Pons (tissue), 1 donor: Measurements from ENCODE around the gene PGPEP1.
"Not testable (repeated sequence)": the region's sequence is repeated elsewhere in the genome, so short reads cannot be mapped to it uniquely, and the experiment has no call there.

Experiments
- DNase-seq: peaks from one replicate; pipeline ENCODE4 v3.0.0-alpha.2; 2016; ENCODE audit warnings: low spot score

The PGPEP1 gene

DNA sequence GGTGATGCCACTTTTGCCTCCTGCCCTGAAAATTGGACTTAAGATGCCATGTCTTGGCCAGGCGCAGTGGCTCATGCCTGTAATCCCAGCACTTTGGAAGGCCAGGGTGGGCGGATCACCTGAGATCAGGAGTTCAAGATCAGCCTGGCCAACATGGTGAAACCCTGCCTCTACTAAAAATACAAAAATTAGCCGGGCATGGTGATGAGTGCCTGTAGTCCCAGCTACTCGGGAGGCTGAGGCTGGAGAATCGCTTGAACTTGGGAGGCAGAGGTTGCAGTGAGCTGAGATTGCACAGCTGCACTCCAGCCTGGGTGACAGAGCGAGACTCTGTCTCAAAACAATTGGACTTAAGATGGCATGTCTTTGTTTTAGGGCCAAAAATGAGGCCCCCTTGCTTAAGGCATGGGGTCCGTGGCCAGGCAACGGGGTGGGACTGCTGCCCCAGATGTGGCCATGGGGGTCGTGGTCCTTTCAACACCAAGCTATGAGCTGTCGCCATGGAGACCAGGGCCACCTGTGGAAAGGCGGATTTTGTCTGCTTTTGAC is 24.0 kb downstream of the PGPEP1 start:
- DNase-seq, result not testable (repeated sequence)

- peak; percentile 77 for DNase-seq
These were observed 24.6 kb downstream of the PGPEP1 start for GRCh38 chr19:18364826-18365528.

GRCh38 chr19:18366021-18366435 is 25.6 kb downstream of the PGPEP1 start:
- DNase-seq, result no peak

DNA sequence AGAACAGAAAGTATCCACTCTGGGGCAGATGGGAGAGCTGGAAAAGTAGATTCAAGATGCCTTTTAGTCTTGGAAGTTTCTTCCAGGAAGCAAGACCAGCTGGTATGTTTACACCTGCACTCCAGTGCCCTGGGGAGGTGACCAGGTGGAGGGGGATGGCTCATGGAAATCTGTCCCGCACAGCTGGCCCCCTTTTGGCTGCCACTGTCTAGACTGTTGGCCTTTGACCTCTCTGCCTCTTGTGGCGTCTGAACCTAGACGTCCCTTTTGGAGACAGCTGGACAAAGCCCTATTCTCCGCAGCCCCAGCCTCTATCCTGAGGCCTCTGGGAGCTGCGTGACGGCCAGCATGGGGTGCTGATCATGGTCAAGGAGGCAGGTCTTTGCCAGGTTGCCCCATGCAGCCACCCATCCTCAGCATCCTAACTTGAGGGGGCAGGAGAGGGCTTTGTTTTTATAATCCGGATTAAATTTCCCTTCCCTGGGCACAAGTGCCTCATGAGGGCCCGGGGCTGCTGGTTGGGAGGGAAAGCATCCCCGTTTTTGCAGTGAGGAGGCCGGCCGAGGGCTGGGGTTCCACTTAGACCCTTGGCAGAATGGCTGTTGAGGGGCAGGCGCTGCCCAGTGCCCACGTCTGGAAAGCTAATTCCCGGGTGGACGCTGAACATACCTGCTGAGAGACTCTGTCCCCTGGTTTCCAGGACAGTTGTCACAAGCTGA is 28.3 kb downstream of the PGPEP1 start:
- DNase-seq, result no peak

GRCh38 chr19:18373407-18373891 is 33.1 kb downstream of the PGPEP1 start:
- no peak for DNase-seq

DNA sequence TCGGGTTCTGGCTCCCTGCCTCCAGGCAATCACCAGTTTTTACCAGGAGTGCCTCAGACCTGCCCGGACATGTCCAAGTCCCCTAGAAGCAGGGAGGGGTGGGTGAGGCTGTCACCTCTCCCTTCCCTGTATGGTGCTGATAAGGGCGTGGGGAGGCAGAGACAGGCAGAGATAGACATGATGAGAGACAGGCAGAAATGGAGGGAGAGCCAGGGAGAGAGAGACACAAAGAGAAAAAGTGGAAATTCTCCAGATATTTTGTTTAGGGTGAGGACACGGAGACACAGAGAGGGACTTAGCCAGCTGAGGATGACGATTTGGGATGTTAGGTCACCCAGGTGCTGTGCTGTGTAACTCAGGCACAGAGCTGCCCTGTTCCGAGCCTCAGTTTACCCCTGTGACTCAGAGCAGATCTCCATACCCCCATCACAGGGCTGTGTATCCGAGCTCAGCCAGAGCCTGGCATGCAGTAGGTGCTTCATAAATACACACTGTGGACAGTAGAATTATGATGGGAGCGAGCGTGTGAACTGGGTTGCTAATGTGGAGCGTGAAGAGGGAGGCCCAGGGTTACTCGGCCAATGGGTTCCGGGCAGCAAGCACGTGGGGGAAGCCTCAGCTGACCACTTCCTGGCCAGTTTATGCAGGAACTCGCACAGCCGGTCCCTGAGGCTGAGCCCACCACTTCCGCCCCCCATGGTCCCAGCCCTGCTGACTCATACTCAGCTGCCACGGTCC is 33.7 kb downstream of the PGPEP1 start:
- peak; percentile 65 for DNase-seq

DNA sequence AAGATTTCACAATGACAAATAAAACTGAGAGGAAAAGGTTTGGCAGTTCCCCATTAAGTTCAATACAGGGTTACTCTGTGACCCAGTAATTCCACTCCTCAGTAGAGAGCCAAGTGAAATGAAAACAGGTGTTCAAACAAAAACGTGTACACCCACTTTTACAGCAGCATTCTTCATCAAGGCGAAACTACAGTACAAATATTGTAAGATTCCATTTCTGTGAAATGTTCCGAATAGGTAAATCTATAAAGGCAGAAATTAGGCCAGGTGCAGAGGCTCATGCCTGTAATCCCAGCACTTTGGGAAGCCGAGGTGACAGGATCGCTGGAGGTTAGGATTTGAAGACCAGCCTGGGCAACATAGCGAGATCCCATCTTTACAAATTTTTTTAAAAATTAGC is 36.6 kb downstream of the PGPEP1 start:
- DNase-seq, result no peak

DNA sequence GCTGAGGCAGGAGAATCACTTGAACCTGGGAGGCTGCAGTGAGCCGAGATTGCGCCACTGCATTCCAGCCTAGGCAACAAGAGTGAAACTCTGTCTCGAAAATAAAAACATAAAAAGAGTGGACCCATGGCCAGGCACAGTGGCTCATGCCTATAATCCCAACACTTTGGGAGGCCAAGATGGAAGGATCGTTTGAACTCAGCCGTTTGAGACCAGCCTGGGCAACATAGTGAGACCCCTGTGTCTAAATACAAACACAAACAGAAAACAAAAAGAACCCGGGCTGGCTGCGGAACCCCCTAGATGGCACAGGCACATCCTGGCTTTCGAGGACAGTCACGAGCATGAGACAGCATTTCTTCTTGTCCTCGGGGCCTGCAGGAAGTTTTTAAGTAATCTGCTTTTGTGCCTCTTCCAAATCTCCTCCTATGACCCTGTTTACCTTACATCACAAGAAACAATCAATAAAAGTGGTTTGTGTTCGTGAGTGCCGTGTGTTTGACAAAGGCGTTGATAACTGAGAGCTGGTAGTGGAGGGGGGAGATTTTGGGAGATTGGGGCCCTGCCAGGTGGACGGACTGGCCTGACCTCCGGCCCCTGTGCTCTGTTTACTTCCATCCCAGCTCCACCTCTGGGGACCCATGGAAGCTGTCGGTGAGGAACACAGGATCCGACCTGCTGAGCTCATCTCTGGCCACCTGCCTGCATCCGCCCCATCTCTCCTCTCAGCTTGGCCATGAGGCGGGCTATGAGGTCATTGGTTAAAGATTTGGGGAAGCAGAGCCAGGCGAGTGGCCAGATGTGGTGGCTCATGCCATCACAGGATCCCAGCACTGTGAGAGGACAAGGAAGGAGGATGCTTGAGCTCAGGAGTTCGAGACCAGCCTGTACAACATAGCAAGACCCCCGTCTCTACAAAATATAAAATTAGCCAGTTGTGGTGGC is 39.7 kb downstream of the PGPEP1 start:
- no peak for DNase-seq

DNA sequence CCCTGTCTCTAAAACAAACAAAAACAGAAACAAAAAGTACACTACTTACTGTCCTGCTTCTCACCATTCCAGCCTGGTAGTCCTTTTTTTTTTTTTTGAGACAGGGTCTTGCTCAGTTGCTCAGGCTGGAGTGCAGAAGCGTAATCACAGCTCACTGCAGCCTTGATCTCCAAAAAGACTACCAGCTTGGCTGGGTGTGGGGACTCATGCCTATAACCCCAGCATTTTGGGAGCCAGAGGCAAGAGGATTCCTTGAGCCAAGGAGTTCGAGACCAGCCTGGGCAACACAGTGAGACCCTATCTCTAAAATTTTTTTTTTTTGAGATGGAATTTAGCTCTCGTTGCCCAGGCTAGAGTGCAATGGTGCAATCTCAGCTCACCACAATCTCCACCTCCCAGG is 40.4 kb downstream of the PGPEP1 start:
- no peak for DNase-seq

- not testable (repeated sequence) for DNase-seq
These were observed 43.2 kb downstream of the PGPEP1 start for GRCh38 chr19:18383622-18384021.

DNA sequence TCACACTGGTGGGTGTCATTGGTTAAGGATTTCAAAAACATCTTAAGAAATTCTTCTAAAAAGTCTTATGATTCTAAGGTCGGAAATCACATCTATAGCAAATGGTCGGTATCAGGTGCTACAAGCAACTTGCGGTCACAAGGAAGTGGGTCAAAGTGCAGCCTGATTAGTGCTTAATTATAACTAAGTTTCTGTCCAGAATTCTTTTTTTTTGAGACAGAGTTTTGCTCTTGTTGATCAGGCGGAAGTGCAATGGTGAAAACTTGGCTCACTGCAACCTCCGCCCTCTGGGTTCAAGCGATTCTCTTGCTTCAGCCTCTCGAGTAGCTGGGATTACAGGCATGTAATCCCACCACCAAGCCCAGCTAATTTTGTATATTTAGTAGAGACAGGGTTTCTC is 44.4 kb downstream of the PGPEP1 start:
- DNase-seq, result no peak

GRCh38 chr19:18385359-18385674 is 44.9 kb downstream of the PGPEP1 start:
- no peak for DNase-seq

- DNase-seq, result no peak
These were observed 45.5 kb downstream of the PGPEP1 start, which contains the start of gene GDF15 for GRCh38 chr19:18385675-18386542. GDF15 (plus strand) TSS chr19:18386158; CDS start chr19:18386190, 32 bp downstream.

GRCh38 chr19:18386543-18387271 is 46.3 kb downstream of the PGPEP1 start:
- no peak for DNase-seq

- DNase-seq, result peak; percentile 34
These were observed 47.9 kb downstream of the PGPEP1 start for GRCh38 chr19:18388100-18388959.

DNA sequence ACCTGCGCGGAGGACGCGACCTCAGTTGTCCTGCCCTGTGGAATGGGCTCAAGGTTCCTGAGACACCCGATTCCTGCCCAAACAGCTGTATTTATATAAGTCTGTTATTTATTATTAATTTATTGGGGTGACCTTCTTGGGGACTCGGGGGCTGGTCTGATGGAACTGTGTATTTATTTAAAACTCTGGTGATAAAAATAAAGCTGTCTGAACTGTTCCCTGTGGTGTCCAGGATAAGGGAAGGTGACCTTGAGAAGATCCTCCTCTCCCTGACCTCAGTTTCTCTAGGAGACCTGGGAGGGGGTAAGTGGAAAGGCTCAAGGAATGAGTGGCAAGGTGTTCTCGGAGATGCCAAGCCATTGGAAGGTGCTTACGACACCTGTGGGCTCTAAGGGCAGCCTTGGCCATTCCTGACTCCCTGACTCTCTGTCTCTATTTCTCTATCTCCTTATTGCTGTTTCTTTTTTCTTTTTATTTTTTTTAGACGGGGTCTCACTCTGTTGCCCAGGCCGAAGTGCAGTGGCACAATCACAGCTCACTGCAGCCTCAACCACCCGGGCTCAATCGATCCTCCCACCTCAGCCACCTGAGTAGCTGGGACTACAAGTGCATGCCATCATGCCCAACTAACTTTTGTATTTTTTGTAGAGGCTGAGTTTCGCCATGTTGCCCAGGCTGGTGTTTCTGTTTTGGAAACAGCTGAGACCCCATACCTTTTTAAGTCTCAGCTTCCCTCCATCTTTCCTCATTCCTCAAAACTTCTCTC is 48.7 kb downstream of the PGPEP1 start:
- DNase-seq, result no peak

DNA sequence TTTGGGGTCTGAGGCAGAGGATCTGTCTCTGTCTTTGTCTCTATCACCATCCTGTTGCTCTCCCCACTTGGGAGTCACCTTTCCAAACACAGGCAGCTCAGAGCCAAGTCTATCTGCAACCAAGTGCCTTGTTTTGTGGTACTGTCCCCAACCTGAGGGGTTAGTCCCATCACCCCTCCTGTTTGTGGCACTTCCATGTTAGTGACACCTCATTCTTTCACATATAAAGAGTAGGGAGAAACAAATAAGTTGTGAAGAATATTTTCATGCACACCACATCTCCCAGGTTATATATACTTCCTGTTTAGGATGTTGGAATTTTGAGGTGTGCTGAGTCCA is 49.3 kb downstream of the PGPEP1 start:
- DNase-seq, result no peak
